GM23338 (cell line): ENCODE data around the gene MYH15.

Experiments used
- CREB1 ChIP-seq: fragments of 250-450 bp; sonication (Bioruptor Pico); IDR thresholded peaks from 2 replicates; pipeline ENCODE4 v1.5.0; 2020; ENCODE audit warnings: low read depth, mild to moderate bottlenecking, moderate library complexity
- ETS1 ChIP-seq: IDR thresholded peaks from 2 replicates; pipeline ENCODE4 v1.6.1; 2016; ENCODE audit warnings: antibody characterized with exemption
- EZH2 ChIP-seq: fragments of 200-600 bp; sonication (generic); IDR thresholded peaks from one replicate; pipeline ENCODE4 v1.8.0; 2017; ENCODE audit warnings: antibody characterized with exemption, mild to moderate bottlenecking, low read depth; ENCODE audit not compliant: unreplicated experiment
- EZH2phosphoT487 ChIP-seq: fragments of 200-600 bp; sonication (generic); IDR thresholded peaks from one replicate; pipeline ENCODE4 v1.8.1; 2018; ENCODE audit warnings: antibody characterized with exemption; ENCODE audit not compliant: unreplicated experiment
- JUNB ChIP-seq: IDR thresholded peaks from one replicate; pipeline ENCODE4 v1.6.1; 2016; ENCODE audit warnings: antibody characterized with exemption; ENCODE audit not compliant: unreplicated experiment
- NANOG ChIP-seq: IDR thresholded peaks from 2 replicates; pipeline ENCODE4 v1.6.1; 2016; ENCODE audit warnings: antibody characterized with exemption, borderline replicate concordance
- POLR2AphosphoS5 ChIP-seq: IDR thresholded peaks from 2 replicates; pipeline ENCODE4 v1.6.1; 2016; ENCODE audit warnings: antibody characterized with exemption, low read depth
- REST ChIP-seq: IDR thresholded peaks from one replicate; pipeline ENCODE4 v1.6.1; 2018; ENCODE audit warnings: antibody characterized with exemption; ENCODE audit not compliant: unreplicated experiment
- STAT1 ChIP-seq: IDR thresholded peaks from one replicate; pipeline ENCODE4 v1.6.1; 2016; ENCODE audit warnings: antibody characterized with exemption; ENCODE audit not compliant: unreplicated experiment
- ZNF114 ChIP-seq: fragments of 250-450 bp; sonication (Bioruptor Pico); IDR thresholded peaks from 2 replicates; pipeline ENCODE4 v1.5.0; 2020; ENCODE audit warnings: mild to moderate bottlenecking, moderate library complexity
- ZNF331 ChIP-seq: fragments of 250-450 bp; sonication (Bioruptor Pico); IDR thresholded peaks from 2 replicates; pipeline ENCODE4 v1.5.0; 2020; ENCODE audit warnings: low read depth, mild to moderate bottlenecking, moderate library complexity
- TF ChIP-seq, protein P1 (sequence below), 2 experiments: fragments of 200-600 bp in 1 of 2; sonication (generic) in 1 of 2; conservative IDR thresholded peaks; 2 replicates each; pipeline versions ENCODE4 v1.5.1 to v1.6.1; 2016 to 2017; ENCODE audit warnings: antibody characterized with exemption in 2 of 2, low read depth in 2 of 2, mild to moderate bottlenecking in 2 of 2, moderate library complexity in 1 of 2
- TF ChIP-seq, protein P2 (sequence below): fragments of 250-450 bp; sonication (Bioruptor Pico); IDR thresholded peaks from 2 replicates; pipeline ENCODE4 v1.5.0; 2020; ENCODE audit warnings: mild to moderate bottlenecking, moderate library complexity

- TF ChIP-seq, protein P1, sequence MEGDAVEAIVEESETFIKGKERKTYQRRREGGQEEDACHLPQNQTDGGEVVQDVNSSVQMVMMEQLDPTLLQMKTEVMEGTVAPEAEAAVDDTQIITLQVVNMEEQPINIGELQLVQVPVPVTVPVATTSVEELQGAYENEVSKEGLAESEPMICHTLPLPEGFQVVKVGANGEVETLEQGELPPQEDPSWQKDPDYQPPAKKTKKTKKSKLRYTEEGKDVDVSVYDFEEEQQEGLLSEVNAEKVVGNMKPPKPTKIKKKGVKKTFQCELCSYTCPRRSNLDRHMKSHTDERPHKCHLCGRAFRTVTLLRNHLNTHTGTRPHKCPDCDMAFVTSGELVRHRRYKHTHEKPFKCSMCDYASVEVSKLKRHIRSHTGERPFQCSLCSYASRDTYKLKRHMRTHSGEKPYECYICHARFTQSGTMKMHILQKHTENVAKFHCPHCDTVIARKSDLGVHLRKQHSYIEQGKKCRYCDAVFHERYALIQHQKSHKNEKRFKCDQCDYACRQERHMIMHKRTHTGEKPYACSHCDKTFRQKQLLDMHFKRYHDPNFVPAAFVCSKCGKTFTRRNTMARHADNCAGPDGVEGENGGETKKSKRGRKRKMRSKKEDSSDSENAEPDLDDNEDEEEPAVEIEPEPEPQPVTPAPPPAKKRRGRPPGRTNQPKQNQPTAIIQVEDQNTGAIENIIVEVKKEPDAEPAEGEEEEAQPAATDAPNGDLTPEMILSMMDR (conservative IDR thresholded peaks at IDR 0.05; ENCODE audit: low read depth in 2 of 2) = no peak
- TF ChIP-seq POLR2AphosphoS5 (no peak), EZH2phosphoT487 (no peak), EZH2 (no peak), REST (no peak), CREB1 (CRISPR knock-in tag) (no peak), JUNB (no peak), ZNF114 (CRISPR knock-in tag) (no peak), ETS1 (no peak), ZNF331 (no peak), NANOG (no peak), STAT1 (no peak)
- TF ChIP-seq, protein P2, sequence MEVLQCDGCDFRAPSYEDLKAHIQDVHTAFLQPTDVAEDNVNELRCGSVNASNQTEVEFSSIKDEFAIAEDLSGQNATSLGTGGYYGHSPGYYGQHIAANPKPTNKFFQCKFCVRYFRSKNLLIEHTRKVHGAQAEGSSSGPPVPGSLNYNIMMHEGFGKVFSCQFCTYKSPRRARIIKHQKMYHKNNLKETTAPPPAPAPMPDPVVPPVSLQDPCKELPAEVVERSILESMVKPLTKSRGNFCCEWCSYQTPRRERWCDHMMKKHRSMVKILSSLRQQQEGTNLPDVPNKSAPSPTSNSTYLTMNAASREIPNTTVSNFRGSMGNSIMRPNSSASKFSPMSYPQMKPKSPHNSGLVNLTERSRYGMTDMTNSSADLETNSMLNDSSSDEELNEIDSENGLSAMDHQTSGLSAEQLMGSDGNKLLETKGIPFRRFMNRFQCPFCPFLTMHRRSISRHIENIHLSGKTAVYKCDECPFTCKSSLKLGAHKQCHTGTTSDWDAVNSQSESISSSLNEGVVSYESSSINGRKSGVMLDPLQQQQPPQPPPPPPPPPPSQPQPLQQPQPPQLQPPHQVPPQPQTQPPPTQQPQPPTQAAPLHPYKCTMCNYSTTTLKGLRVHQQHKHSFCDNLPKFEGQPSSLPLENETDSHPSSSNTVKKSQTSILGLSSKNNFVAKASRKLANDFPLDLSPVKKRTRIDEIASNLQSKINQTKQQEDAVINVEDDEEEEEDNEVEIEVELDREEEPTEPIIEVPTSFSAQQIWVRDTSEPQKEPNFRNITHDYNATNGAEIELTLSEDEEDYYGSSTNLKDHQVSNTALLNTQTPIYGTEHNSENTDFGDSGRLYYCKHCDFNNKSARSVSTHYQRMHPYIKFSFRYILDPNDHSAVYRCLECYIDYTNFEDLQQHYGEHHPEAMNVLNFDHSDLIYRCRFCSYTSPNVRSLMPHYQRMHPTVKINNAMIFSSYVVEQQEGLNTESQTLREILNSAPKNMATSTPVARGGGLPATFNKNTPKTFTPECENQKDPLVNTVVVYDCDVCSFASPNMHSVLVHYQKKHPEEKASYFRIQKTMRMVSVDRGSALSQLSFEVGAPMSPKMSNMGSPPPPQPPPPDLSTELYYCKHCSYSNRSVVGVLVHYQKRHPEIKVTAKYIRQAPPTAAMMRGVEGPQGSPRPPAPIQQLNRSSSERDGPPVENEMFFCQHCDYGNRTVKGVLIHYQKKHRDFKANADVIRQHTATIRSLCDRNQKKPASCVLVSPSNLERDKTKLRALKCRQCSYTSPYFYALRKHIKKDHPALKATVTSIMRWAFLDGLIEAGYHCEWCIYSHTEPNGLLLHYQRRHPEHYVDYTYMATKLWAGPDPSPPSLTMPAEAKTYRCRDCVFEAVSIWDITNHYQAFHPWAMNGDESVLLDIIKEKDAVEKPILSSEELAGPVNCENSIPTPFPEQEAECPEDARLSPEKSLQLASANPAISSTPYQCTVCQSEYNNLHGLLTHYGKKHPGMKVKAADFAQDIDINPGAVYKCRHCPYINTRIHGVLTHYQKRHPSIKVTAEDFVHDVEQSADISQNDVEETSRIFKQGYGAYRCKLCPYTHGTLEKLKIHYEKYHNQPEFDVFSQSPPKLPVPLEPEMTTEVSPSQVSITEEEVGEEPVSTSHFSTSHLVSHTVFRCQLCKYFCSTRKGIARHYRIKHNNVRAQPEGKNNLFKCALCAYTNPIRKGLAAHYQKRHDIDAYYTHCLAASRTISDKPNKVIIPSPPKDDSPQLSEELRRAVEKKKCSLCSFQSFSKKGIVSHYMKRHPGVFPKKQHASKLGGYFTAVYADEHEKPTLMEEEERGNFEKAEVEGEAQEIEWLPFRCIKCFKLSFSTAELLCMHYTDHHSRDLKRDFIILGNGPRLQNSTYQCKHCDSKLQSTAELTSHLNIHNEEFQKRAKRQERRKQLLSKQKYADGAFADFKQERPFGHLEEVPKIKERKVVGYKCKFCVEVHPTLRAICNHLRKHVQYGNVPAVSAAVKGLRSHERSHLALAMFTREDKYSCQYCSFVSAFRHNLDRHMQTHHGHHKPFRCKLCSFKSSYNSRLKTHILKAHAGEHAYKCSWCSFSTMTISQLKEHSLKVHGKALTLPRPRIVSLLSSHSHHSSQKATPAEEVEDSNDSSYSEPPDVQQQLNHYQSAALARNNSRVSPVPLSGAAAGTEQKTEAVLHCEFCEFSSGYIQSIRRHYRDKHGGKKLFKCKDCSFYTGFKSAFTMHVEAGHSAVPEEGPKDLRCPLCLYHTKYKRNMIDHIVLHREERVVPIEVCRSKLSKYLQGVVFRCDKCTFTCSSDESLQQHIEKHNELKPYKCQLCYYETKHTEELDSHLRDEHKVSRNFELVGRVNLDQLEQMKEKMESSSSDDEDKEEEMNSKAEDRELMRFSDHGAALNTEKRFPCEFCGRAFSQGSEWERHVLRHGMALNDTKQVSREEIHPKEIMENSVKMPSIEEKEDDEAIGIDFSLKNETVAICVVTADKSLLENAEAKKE (CRISPR knock-in tag) = no peak
Measured at GRCh38 chr3:108391917-108392593, 118.3 kb downstream of the MYH15 start.
